Endodermal cell (in vitro differentiated cells): ENCODE results near the gene PPM1J. TPM values are rescaled to one million over a fixed set of nuclear protein-coding genes. Genes with fewer than 3 reads are reported as not detected.

Experiments used
- DNase-seq: peaks from one replicate; pipeline ENCODE4 v3.0.0-alpha.2; 2017
- H3K27ac ChIP-seq: 2 replicates; pipeline ENCODE4 v1.5.1; 2013; ENCODE audit warnings: mild to moderate bottlenecking, low read depth, low read length, moderate library complexity
- H3K27me3 ChIP-seq: 2 replicates; pipeline ENCODE4 v1.6.1; 2013; ENCODE audit warnings: mild to moderate bottlenecking, low read length, moderate library complexity; ENCODE audit not compliant: insufficient read depth, control insufficient read depth, poor library complexity, severe bottlenecking
- H3K36me3 ChIP-seq: 2 replicates; pipeline ENCODE4 v1.7.0; 2013; ENCODE audit warnings: mild to moderate bottlenecking, low read length, moderate library complexity; ENCODE audit not compliant: control insufficient read depth, insufficient read depth
- H3K4me1 ChIP-seq: one replicate; pipeline ENCODE4 v1.7.0; 2013; ENCODE audit warnings: low read length; ENCODE audit not compliant: control insufficient read depth, insufficient read depth
- H3K4me3 ChIP-seq: 2 replicates; pipeline ENCODE4 v1.5.1; 2013; ENCODE audit warnings: mild to moderate bottlenecking, low read length, moderate library complexity
- H3K9ac ChIP-seq: 2 replicates; pipeline ENCODE4 v1.6.1; 2013; ENCODE audit warnings: mild to moderate bottlenecking, low read length, moderate library complexity; ENCODE audit not compliant: poor library complexity, severe bottlenecking; ENCODE audit errors: extremely low read depth
- H3K9me3 ChIP-seq: 2 replicates; pipeline ENCODE4 v1.6.1; 2013; ENCODE audit warnings: mild to moderate bottlenecking, low read length, moderate library complexity; ENCODE audit not compliant: control insufficient read depth
- H3K27ac Mint-ChIP-seq: 2 replicates; pipeline ENCODE4 v1.8.0; 2020; ENCODE audit warnings: mixed read lengths
- H3K27me3 Mint-ChIP-seq: 2 replicates; pipeline ENCODE4 v1.8.0; 2021; ENCODE audit warnings: mild to moderate bottlenecking, mixed read lengths; ENCODE audit not compliant: insufficient read depth
- H3K36me3 Mint-ChIP-seq: 2 replicates; pipeline ENCODE4 v1.8.0; 2020; ENCODE audit warnings: low read depth, mixed read lengths
- H3K4me1 Mint-ChIP-seq: 2 replicates; pipeline ENCODE4 v1.8.0; 2020; ENCODE audit warnings: mixed read lengths
- H3K4me3 Mint-ChIP-seq: 2 replicates; pipeline ENCODE4 v1.8.0; 2020; ENCODE audit warnings: mild to moderate bottlenecking, moderate library complexity, mixed read lengths
- H3K9me3 Mint-ChIP-seq: 2 replicates; pipeline ENCODE4 v1.8.0; 2020; ENCODE audit warnings: mild to moderate bottlenecking, mixed read lengths
- CTCF ChIP-seq: fragments of 200-600 bp; sonication (generic); conservative IDR thresholded peaks from 2 replicates; pipeline ENCODE4 v1.5.0; 2021; ENCODE audit warnings: antibody characterized with exemption, mild to moderate bottlenecking
- WGBS, 2 experiments: methylation state at CpG; one replicate each; pipeline versions ENCODE4 v1.1.5 to v1.1.7; 2013; ENCODE audit warnings: missing lambda C conversion rate in 2 of 2, mixed read lengths in 1 of 2; ENCODE audit not compliant: insufficient coverage in 1 of 2, insufficient read length in 1 of 2; 5-methylcytosine and 5-hydroxymethylcytosine counted together
- total RNA-seq, 2 donors: library from RNA; stranded (reverse); fragmentation: NEBNext Ultra II Directional in 1 of 2; extraction: Animal tissue kit (Norgen Biotek cat#: 25700) in 1 of 2; gene quantifications; 2 replicates in 1 of 2; 3 replicates in 1 of 2; pipeline ENCODE4 v1.2.1, GENCODE V29; 2021

Gene PPM1J
- total RNA-seq, 2 donors from 2014 or later = 3.1 to 5.7 TPM

- H3K36me3 Mint-ChIP-seq = peaks cover 81% of the 10 kb centered on the region
- H3K9me3 ChIP-seq = no peaks in the 10 kb centered on the region
Observed at GRCh38 chr1:112693821-112694220, 21.3 kb downstream of the PPM1J start.

GRCh38 chr1:112692681-112693080 is 22.5 kb downstream of the PPM1J start:
- peaks cover 72% of the 10 kb centered on the region for H3K36me3 ChIP-seq
- Mint-ChIP-seq H3K27me3 (no peaks in the 10 kb centered on the region), H3K36me3 (peaks cover 79% of the 10 kb centered on the region), H3K4me1 (peaks cover 6% of the 10 kb centered on the region), H3K27ac (no peak overlapping the region), H3K9me3 (no peaks in the 10 kb centered on the region), H3K4me3 (no peak overlapping the region)
- no peak overlapping the region for H3K4me3 ChIP-seq
- H3K27me3 ChIP-seq = no peaks in the 10 kb centered on the region
- H3K9me3 ChIP-seq = no peaks in the 10 kb centered on the region
- no peak overlapping the region for H3K27ac ChIP-seq
- peaks cover 1% of the 10 kb centered on the region for H3K4me1 ChIP-seq
- WGBS, 2 experiments = 93 to 100% methylated on average over 3 to 5 of the region's 5 CpGs
- no peak for TF ChIP-seq CTCF
- no peak for DNase-seq
- no peak overlapping the region for H3K9ac ChIP-seq

More at GRCh38 chr1:112693821-112694220, 21.3 kb downstream of the PPM1J start:
- H3K4me1 Mint-ChIP-seq = peaks cover 17% of the 10 kb centered on the region
- H3K27me3 Mint-ChIP-seq = peaks cover 4% of the 10 kb centered on the region
- Histone ChIP-seq H3K27me3 (no peaks in the 10 kb centered on the region), H3K4me1 (peaks cover 11% of the 10 kb centered on the region), H3K27ac (no peak overlapping the region), H3K9ac (no peak overlapping the region), H3K36me3 (peaks cover 83% of the 10 kb centered on the region), H3K4me3 (no peak overlapping the region)
- H3K27ac Mint-ChIP-seq = no peak overlapping the region
- no peak for TF ChIP-seq CTCF
- 91 to 96% methylated on average over 6 of the region's 6 CpGs for WGBS, 2 experiments
- no peaks in the 10 kb centered on the region for H3K9me3 Mint-ChIP-seq
- H3K4me3 Mint-ChIP-seq = no peak overlapping the region
- DNase-seq = no peak

- Mint-ChIP-seq H3K36me3 (peaks cover 52% of the 10 kb centered on the region), H3K4me1 (peaks cover 9% of the 10 kb centered on the region), H3K9me3 (no peaks in the 10 kb centered on the region), H3K4me3 (no peak overlapping the region), H3K27ac (no peak overlapping the region), H3K27me3 (no peaks in the 10 kb centered on the region)
- Histone ChIP-seq H3K27me3 (no peaks in the 10 kb centered on the region), H3K9ac (no peak overlapping the region), H3K36me3 (peaks cover 51% of the 10 kb centered on the region), H3K9me3 (no peaks in the 10 kb centered on the region), H3K4me3 (no peak overlapping the region), H3K4me1 (no peaks in the 10 kb centered on the region), H3K27ac (no peak overlapping the region)
- WGBS, 2 experiments = 91 to 92% methylated on average over 6 to 11 of the region's 11 CpGs
- no peak for DNase-seq
- no peak for TF ChIP-seq CTCF
Observed at GRCh38 chr1:112689842-112690237, 25.3 kb downstream of the PPM1J start.
